ENCODE results near the gene GDF10. TPM values are rescaled to one million over a fixed set of nuclear protein-coding genes. Genes with fewer than 3 reads are reported as not detected.
A peak's percentile ranks its signal among the peaks of the same experiment; 100 is the strongest.

The GDF10 gene
- total RNA-seq, 4 donors from 2014 or later = 1.3 to 1.4 TPM; not detected in 2

DNA sequence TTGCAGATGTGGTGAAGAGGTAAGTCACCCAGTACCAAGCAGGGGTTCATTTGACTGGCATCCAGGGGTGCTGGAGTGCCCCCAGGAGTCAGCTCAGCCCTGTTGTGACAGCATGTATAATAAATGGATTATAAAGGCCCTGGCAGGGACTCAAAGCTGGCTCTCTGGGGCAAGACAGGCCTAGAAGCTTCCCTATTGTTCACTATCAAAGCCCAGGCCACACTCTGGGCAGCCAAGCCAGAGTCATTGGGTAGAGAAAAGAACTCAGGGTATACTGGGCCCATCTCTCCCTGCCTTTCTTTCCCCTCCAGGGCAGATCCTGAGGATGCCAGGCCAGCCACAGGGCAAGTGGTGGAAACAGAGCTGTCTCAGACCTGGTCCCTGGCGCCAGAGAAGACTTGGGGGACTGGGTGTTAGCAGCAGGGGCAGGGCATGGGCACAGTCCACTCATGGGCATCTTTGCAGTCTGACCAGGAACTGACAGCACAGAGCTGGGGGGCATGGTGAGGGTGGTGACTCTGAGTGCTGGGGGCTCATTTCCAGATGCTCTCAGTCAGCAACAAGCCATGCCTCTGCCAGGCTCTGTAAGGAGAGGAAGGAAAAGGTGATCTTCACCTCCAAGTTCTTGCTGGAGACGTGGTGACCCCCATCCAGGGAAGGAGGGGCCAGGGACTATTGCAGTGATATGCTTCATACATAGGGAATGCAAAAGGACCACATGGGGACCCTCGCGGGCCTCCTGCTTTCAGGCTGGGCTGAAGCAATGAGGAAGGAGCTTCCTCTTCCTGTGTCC lies 59.8 kb downstream of the GDF10 start:
- Histone ChIP-seq H3K27me3 (no peaks in the 10 kb centered on the region), H3K9me3 (no peaks in the 10 kb centered on the region), H3K27ac (no peak overlapping the region), H3K4me3 (no peak overlapping the region), H3K36me3 (no peaks in the 10 kb centered on the region), H3K4me1 (no peaks in the 10 kb centered on the region)
- WGBS = 70% methylated on average over 4 of the region's 4 CpGs
- TF ChIP-seq EP300 (IDR thresholded peaks at IDR 0.05) (no peak), POLR2A (IDR thresholded peaks at IDR 0.05) (no peak), CTCF (IDR thresholded peaks at IDR 0.05) (no peak), POLR2AphosphoS5 (IDR thresholded peaks at IDR 0.05) (no peak)
- peak; percentile 44 to 54 for DNase-seq (ENCODE audit: low spot score in 2 of 2)

DNA sequence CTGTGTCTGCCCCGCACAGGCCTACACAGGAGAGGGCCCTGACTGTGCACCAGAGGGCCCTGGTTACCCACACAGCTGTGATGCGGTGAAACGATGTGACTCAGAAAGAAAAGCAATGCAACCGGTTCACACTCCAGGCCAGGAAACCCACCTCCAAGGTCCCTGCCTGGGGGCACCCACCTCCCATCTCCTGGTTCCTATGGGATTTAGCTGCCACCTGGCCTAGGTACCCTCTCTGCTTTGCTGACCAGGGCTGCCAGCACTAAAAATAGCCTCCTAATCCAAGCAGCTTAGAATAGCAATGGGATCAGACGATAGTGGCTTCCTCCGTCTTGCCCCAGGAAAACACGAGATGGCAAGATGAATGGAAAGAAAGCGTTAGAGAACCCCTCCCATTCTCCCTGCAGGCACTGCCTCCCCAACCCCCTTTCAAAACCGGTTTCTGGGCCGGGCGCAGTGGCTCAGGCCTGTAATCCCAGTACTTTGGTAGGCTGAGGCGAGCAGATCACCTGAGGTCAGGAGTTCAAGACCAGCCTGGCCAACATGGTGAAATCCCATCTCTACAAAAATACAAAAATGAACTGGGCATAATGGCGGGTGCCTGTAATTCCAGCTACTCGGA lies 60.5 kb downstream of the GDF10 start:
- Histone ChIP-seq H3K9me3 (no peaks in the 10 kb centered on the region), H3K4me1 (no peaks in the 10 kb centered on the region), H3K27ac (no peak overlapping the region), H3K27me3 (no peaks in the 10 kb centered on the region), H3K36me3 (no peaks in the 10 kb centered on the region), H3K4me3 (no peak overlapping the region)
- peak; percentile 51 to 53 for DNase-seq (ENCODE audit: low spot score in 2 of 2)
- TF ChIP-seq POLR2A (IDR thresholded peaks at IDR 0.05) (no peak), CTCF (IDR thresholded peaks at IDR 0.05) (no peak), POLR2AphosphoS5 (IDR thresholded peaks at IDR 0.05) (no peak), EP300 (IDR thresholded peaks at IDR 0.05) (no peak)
- 62% methylated on average over 13 of the region's 14 CpGs for whole genome bisulfite sequencing

- DNase-seq (ENCODE audit: low spot score in 2 of 2) = peak; percentile 60 to 73
- 50% methylated on average over 7 of the region's 9 CpGs for WGBS
- TF ChIP-seq CTCF (IDR thresholded peaks at IDR 0.05) (peak; percentile 5 to 73), POLR2A (IDR thresholded peaks at IDR 0.05) (no peak)
- no peaks in the 10 kb centered on the region for H3K4me1 ChIP-seq
- no peak overlapping the region for H3K27ac ChIP-seq
- no peaks in the 10 kb centered on the region for H3K27me3 ChIP-seq
- no peak overlapping the region for H3K4me3 ChIP-seq
- H3K36me3 ChIP-seq = no peaks in the 10 kb centered on the region
- no peaks in the 10 kb centered on the region for H3K9me3 ChIP-seq
These were observed 61.3 kb downstream of the GDF10 start for GRCh38 chr10:47361293-47361692.

- H3K36me3 ChIP-seq = no peaks in the 10 kb centered on the region
- DNase-seq (ENCODE audit: low spot score in 2 of 2) = peak in 1 of 2 donors; percentile 18
- no peak overlapping the region for H3K4me3 ChIP-seq
- no peak overlapping the region for H3K27ac ChIP-seq
- no peaks in the 10 kb centered on the region for H3K27me3 ChIP-seq
- 65% methylated on average over 3 of the region's 3 CpGs for WGBS
- H3K4me1 ChIP-seq = no peaks in the 10 kb centered on the region
- TF ChIP-seq EP300 (IDR thresholded peaks at IDR 0.05) (no peak), POLR2A (IDR thresholded peaks at IDR 0.05) (no peak), POLR2AphosphoS5 (IDR thresholded peaks at IDR 0.05) (no peak)
- no peaks in the 10 kb centered on the region for H3K9me3 ChIP-seq
These were observed 62.2 kb downstream of the GDF10 start for GRCh38 chr10:47362199-47362598.

Other genes starting within 250 kb of the GDF10 start
- gene GDF2, start 22.3 kb downstream of the GDF10 start, total RNA-seq = not detected
- not detected for gene RBP3, start 48.2 kb downstream of the GDF10 start, total RNA-seq
- 1 to 10 TPM; 1.0 to 3.9 (median 2.3) TPM for gene ZNF488, start 84.1 kb downstream of the GDF10 start, total RNA-seq
- 100 to 1,000 TPM in 3 of 4 donors, 10 to 100 TPM in 1; 98.0 to 254 (median 169) TPM for gene ANXA8, start 183.9 kb downstream of the GDF10 start, total RNA-seq
- 10 to 100 TPM; 26.2 to 41.8 (median 35.9) TPM for gene FAM25G, start 191.5 kb downstream of the GDF10 start, total RNA-seq
- gene AGAP9, start 223.4 kb downstream of the GDF10 start, total RNA-seq = 10 to 100 TPM in 2 of 4 donors, 1 to 10 TPM in 2; 2.7 to 55.4 (median 11.0) TPM